Activated CD8-positive, alpha-beta memory T cell treated with anti-CD3 and anti-CD28 coated beads for 24 hours (primary cell): ENCODE results near the gene RANBP6.

Experiments used
- DNase-seq: peaks from one replicate; pipeline ENCODE4 v3.0.0-alpha.2; 2020

The RANBP6 gene

DNA sequence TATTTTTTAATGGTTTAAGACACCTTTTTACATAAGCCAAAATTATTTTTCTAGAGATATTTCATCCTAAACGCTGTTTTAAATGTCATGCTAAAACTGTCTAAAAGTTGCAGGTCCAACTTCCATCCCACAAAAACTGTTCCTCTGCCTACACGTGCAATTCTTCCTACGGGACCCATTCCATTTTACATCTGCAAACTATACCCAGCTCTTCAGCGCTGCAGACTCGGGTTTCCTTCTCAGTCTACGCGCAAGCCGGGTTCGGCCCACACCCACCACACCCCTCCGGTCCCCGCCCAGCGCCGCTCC lies 8.7 kb downstream of the RANBP6 start:
- DNase-seq, result no peak

DNA sequence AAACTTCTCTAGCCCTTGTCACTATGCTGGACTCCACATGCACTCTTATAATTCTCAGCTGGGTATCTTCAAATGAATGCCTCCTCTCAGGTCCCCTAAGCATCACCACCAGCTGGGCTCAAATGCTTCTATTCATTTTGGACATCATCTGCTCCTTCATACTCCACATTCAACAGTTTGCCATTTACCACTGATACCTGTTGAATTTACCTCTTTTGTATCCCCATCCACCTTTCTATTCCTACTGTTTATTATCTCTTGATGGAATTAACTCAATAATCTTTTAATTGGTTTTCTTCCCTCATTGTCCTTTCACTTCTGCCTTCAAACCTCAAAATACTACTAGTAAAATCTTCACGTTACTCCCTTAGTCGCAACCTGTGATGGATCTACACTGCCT lies 14.5 kb downstream of the RANBP6 start:
- DNase-seq, result no peak

DNA sequence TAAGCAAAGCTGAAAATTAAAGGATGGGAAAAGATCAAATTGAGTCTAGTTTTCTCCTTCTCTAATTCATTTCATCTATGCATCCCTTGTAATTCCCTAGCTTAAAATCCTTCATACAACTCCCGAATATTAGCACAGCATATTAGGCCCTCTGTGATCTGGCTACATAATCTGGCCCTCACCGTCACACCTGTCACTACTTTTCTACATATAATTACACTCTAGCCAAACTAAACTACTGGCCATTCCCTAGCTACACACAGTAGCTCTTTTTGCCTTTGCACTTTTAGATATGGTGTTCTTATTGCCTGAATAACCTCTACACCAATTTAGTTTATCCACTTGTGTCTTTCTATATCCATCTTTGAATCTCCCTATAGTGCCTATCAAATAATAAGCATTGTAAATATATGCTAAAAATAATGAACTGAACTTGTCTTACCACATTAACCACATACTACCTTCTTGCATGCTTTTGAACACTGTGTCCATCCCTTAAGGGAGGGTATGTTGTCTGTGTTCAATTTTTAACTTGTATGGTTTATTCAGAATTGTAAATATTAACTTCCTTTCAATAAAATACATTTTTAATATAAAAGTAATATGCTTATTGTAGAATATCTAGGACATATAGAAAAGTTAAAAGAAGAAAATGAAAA lies 15.9 kb downstream of the RANBP6 start:
- no peak for DNase-seq

GRCh38 chr9:5994493-5994892 lies 20.9 kb downstream of the RANBP6 start:
- DNase-seq, result no peak

DNA sequence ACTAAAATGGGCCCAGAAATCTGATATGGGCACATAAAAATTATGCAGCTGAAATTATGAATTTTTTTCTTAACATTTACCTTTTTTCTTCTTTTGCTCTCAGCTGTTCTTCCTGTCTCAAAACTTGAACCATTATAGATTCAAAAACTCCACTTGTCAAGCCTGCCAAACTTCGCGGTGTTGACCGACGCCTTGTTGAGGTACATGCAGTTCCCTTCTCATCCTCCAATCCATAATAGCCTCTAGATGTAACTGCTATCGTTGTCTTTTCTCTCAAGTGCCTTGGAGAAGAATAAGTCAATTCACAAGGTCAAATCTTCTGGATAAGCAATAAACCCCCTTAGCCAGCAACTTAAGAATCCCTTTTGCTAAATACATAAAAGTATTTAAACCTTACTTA lies 27.2 kb downstream of the RANBP6 start:
- no peak for DNase-seq

GRCh38 chr9:5983042-5983441 lies 32.4 kb downstream of the RANBP6 start:
- no peak for DNase-seq

GRCh38 chr9:5982317-5982716 lies 33.1 kb downstream of the RANBP6 start:
- DNase-seq, result no peak

GRCh38 chr9:5978523-5978922 lies 36.9 kb downstream of the RANBP6 start:
- DNase-seq, result no peak

GRCh38 chr9:5976674-5977397 lies 38.6 kb downstream of the RANBP6 start:
- DNase-seq, result no peak

DNA sequence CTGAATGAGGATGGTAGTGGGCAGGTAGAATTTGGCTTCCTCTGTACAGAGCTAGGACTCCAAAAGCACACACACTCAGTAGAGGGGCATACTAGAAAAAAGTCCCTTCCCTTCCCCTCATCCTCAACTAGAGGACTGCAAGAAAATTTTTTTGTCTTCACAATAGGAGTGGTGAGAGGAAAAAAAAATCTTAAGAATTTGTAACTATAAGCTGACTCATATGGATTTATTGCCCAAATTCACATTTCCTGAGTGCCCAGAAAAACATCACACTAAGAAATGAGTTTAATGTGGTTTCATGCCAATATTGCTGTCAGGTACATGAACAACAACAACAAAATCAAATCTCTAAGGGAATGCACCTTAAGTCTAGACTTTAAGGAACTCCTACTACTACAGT lies 43.7 kb downstream of the RANBP6 start:
- DNase-seq, result no peak
